OCI-LY7 (cell line): Measurements from ENCODE around the gene WIPF3.

ENCODE experiments used
- CTCF ChIP-seq: fragments of 200-600 bp; sonication (generic); conservative IDR thresholded peaks from 2 replicates; pipeline ENCODE4 v1.5.1; 2014; ENCODE audit warnings: mild to moderate bottlenecking, antibody characterized with exemption, low read length, moderate library complexity, mixed read lengths
- EZH2phosphoT487 ChIP-seq: fragments of 200-600 bp; sonication (generic); IDR thresholded peaks from 2 replicates; pipeline ENCODE4 v1.6.1; 2018; ENCODE audit warnings: low read depth, borderline replicate concordance, mild to moderate bottlenecking, mixed run types, antibody characterized with exemption, low read length, moderate library complexity, mixed read lengths

- TF ChIP-seq CTCF, result no peak
- no peak for TF ChIP-seq EZH2phosphoT487
These were observed 35.8 kb downstream of the WIPF3 start for GRCh38 chr7:29841926-29842701.
